GM21717 (cell line): Measurements from ENCODE around the gene TPTE.
"Not testable (repeated sequence)": the region's sequence is repeated elsewhere in the genome, so short reads cannot be mapped to it uniquely, and the experiment has no call there.

Experiments used
- ATAC-seq: cut with Tn5 transposase; IDR thresholded peaks from one replicate; pipeline ENCODE4 v1.9.1; 2021; ENCODE audit warnings: mild to moderate bottlenecking, moderate library complexity; ENCODE audit not compliant: unreplicated experiment

The TPTE gene

DNA sequence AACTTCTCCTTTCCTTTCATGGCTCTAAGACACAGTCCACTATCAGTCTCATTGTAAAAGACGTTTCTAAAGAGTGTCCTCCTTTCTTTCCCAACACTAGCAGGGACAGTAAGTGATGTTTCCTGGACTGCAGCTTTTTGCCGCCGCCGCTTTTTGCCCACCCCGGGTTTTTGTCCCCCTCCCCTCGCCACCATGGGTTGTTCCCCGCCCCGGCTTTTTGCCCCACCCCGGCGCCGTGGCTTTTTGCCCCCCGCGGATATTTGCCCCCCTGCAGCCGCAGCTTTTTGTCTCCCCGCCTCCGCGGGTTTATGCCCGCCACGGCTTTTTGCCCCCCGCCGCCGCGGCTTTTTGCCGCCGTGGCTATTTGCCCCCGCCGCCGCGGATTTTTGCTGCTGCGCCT is 95.2 kb downstream of the TPTE start:
- ATAC-seq = no peak

DNA sequence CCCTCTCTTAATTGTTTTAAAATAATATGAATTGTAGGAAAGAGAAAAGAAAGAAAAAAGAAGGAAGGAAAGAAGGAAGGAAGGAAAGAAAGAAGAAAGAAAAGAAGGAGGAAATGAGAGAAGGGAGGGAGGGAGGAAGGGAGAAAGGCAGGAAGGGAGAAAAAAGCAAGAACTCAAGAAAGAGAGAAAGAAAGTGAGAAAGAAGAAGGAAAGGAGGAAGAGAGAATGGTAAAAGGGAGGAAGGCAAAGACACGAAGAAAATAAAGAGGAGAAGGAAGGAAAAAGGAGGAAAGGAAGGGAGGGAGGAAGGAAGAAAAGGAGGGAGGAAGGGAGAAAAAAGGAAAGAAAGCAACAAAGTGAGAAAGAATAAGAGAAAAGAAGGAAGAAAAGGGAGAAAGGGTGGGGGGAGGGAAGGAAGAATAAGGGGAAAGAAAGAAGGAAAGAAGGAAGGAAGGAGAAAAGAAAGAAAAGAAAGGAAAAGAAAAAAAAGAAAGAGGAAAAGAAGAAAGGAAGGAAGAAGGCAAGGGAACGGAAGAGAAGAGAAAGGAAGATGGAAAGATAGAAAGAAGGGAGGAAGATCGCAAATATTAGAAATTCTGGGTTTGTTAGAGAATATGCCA is 95.9 kb downstream of the TPTE start:
- ATAC-seq = not testable (repeated sequence)

DNA sequence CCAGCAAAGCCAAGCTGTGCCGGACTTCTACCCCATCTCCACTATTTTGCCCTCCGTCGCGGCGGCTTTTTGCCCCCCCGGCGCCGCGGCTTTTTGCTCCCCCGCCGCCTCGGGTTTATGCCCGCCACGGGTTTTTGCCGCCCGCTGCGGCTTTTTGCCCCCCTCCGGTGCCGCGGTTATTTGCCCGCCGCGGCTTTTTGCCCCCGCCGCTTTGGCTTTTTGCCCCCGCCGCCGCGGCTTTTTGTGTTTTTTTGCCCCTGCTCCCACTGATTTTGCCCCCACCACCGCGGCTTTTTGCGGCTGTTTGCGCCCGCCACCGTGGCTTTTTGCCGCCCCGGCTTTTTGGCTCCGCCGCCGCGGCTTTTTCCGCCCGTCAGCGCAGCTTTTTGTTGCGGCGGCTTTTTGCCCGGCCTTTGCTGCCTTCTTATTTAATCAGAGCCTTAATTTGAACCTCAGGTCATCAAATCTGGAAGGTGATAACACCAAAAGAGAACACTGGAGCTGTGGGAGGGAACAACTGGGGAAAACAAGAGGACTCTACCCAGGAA is 106.0 kb downstream of the TPTE start:
- ATAC-seq = no peak

DNA sequence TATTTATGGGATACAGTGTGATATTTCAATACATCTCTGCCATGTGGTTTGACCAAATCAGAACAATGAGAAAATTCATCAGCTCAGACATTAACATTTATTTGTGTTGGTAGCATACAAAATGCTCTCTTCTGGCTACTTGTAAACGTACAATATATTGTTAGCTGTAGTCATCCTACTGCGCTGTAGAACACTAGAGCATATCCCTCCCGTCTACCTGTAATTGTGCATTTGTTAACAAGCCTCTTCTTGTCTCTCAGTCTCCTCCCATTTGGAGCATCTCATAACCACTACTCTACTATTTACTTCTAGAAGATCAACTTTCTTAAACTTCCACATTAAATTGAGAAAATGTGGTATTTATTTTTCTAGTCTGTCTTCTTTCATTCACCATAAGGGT is 107.9 kb downstream of the TPTE start:
- ATAC-seq = not testable (repeated sequence)

DNA sequence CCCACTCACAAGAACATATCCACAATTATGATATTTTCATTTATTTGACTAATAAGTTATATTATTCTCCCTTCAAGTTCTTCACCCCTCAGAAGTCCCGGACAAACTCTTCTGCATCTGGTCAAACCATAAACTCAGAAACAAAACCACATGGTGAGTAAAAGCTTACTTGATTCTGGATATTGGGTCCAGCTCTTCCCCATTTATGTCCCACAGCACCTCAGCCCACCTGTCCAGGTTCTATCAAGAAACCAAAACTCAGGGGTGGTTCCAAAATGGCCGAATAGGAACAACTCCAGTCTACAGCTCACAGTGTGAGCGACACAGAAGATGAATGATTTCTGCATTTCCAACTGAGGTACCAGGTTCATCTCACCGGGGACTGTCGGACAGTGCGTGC is 109.4 kb downstream of the TPTE start:
- not testable (repeated sequence) for ATAC-seq

DNA sequence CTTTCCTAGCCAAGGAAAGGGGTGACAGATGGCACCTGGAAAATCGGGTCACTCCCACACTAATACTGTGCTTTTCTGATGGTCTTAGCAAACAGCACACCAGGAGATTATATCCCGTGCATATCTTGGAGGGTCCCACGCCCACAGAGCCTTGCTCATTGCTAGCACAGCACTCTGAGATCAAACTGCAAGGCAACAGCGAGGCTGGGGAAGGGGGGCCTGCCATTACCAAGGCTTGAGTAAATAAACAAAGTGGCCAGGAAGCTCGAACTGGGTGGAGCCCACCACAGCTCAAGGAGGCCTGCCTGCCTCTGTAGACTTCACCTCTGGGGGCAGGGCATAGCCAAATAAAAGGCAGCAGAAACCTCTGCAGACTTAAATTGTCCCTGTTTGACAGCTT is 109.9 kb downstream of the TPTE start:
- ATAC-seq = not testable (repeated sequence)

DNA sequence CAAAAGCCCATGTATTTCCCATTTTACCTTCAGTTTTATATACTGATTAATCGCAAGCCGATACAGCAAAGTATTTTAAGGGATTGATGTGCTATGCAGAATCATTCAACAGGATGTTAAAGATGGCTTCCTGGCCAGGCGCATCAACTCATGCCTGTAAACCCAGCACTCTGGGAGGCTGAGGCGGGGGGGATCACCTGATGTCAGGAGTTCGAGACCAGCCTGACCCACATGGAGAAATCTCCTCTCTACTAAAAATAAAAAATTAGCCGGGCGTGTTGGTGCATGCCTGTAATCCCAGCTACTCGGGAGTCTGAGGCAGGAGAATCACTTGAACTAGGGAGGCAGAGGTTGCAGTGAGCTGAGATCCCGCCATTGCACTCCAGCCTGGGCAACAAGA is 116.8 kb downstream of the TPTE start:
- ATAC-seq = not testable (repeated sequence)

DNA sequence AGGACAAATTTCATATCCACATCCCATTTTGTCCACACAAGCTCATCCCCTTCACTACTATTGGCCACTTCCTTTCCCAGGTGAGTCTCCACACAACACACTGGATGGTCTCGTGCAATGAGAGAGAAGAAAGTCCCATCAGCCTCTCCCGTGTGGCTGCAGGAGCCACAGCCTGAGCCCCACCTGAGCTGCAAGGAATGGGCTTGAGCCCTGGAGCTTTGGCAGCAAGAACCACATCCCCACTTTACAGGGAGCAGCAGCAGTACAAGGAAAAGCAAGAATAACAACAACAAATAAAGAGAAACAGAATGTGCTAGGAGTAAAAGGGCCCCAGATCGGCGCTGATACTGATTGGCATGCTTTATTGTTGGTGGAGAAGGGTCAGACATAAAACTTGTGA is 117.7 kb downstream of the TPTE start:
- ATAC-seq = no peak

DNA sequence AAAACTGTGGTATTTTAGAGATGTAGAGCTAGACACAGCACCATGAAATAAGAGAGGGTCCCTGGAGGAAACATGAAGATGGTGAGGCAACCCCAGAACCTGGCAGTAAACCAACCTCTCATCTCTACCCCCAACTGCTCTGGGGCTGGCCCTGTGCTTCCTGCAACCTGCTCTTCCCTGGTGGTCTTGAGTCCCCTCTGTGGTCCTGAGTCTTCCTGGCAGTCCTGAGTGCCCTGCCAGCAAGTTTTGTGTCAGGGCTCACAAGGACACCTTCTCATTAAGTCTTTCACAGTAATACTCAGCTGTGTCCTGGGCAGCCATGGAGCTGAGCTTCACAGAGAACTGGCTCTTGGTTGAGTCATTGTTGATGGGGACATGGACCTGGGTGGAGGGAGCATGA is 118.4 kb downstream of the TPTE start:
- ATAC-seq = not testable (repeated sequence)

DNA sequence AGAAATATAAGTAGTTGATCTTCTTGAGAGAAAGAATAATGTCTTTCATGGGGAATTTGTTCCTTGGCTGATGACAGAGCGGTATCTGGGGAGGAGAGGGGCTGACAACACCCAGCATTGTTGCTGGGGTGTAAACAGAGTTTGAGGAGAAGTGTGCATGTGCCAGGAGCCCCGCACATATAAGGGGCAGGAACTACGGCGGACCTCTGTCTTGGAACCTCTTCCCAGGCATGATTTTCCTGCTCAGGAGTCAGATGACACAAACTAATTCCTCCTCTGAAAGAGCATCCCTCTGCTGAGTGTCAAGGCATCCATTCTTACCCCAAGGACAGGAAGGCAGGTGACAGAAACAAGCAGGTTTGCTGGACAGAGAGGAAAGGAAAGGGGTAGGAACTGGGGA is 119.1 kb downstream of the TPTE start:
- ATAC-seq = no peak

DNA sequence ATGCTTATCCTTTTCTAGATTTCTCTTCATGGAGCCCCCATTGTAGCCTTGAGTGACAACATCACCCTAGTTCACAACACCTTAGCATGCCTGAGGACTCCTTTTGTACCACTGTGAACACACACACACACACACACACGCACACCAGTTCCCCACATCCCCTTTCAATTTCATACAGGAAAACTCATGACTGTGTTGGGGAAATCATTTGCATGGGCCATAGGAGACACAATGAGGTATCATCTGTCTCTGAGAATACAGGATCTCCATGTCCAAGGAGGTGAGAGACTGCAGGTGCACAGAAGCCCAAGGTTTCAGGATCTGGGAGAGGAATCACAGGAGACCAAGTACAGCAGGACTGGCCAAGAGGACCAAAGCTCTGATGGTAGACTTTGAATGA is 119.7 kb downstream of the TPTE start:
- no peak for ATAC-seq

DNA sequence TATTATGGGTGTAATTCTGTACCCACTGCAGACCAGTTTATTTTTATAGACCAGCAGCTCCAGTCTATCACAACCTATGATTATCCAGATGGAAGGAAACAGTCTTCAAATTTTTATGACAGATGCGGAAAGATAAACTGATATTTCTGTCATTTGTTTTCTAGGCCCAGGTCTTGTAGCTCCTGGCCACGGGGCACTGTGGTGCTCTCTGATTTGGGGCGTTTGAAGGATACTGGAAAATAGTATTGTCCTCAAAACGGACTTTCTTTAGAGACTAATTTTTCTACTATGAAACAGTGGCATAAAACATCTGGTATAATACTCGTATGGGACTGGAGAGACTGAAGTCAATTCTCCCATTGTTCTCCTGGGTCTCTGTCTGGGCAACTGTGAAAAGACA is 124.3 kb downstream of the TPTE start:
- ATAC-seq = not testable (repeated sequence)

DNA sequence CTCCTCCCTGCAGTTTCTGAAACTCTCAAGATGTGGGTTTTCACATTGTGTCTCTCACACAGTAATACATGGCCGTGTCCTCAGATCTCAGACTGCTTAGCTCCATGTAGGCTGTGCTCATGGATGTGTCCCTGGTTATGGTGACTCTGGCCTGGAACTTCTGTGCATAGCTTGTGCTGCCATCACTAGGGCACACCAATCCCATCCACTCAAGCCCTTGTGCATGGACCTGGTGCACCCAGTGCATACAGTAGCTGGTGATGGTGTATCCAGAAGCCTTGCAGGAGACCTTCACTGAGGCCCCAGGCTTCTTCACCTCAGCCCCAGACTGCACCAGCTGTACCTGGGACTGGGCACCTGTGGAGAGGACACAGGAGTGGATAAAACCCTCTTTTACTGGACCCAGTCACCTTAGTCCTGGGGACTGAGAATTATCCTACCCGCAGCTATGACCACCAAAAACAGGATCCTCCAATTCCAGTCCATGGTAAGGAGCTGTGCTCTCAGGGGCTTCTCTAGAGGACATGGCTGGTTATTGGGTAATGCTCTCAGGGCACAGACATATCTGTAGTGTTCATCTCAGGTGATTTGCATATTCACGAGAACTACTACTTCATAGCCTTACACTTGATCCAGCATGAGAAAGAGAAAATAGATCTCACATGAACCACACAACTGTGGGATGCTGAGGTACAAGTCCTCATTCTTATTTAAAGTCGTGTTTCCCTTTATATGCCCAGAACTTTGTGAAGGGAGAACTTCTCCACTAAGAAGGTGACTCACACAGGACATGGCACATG is 128.2 kb downstream of the TPTE start:
- ATAC-seq = not testable (repeated sequence)

DNA sequence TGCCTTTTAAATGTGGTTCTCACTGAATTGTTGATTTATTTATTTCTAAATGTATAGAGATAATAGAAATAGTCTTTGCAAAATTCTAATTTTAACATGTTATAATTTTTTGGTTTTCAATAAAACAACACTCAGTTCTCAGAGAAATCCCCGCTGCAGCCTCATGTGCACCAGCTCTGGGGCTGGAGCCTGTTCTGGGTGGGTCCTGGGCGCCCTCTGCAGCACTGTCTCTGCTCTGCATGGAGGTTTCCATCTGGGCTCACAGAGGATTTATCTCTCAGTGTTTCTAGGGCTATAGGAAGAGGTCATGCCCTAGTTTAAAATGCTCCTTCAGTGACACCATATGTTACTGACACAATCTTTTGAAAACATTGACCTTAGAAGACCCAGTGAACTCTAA is 128.9 kb downstream of the TPTE start:
- ATAC-seq = not testable (repeated sequence)
